Uterus (tissue), 4 donors: ENCODE results near the gene UBE4B. TPM values are rescaled to one million over a fixed set of nuclear protein-coding genes. Genes with fewer than 3 reads are reported as not detected.

ENCODE experiments used
- DNase-seq, 2 donors: peaks; one replicate each; pipeline ENCODE4 v3.0.0-alpha.2; 2019 to 2020
- H3K27ac ChIP-seq, 2 donors: fragments of 200-600 bp; sonication (generic); 1 replicate in 1 of 2; 2 replicates in 1 of 2; pipeline ENCODE4 v1.5.1; 2016 to 2018
- H3K27me3 ChIP-seq, 2 donors: fragments of 200-600 bp; sonication (generic); one replicate each; pipeline ENCODE4 v1.5.1; 2018 to 2019; ENCODE audit warnings: control low read depth in 1 of 2
- H3K36me3 ChIP-seq, 2 donors: fragments of 200-600 bp; sonication (generic); one replicate each; pipeline ENCODE4 v1.5.1; 2019; ENCODE audit warnings: control low read depth in 1 of 2
- H3K4me1 ChIP-seq, 2 donors: fragments of 200-600 bp; sonication (generic); one replicate each; pipeline ENCODE4 v1.5.1; 2018 to 2019; ENCODE audit warnings: control low read depth in 1 of 2
- H3K4me3 ChIP-seq, 2 donors: fragments of 200-600 bp; sonication (generic); 1 replicate in 1 of 2; 2 replicates in 1 of 2; pipeline ENCODE4 v1.5.1; 2018 to 2019; ENCODE audit warnings: mild to moderate bottlenecking in 1 of 2
- H3K9me3 ChIP-seq, 2 donors: fragments of 200-600 bp; sonication (generic); one replicate each; pipeline ENCODE4 v1.5.1; 2019; ENCODE audit warnings: control low read depth in 1 of 2
- CTCF ChIP-seq, 4 experiments: fragments of 200-600 bp in 2 of 4; fragments of 450-650 bp in 2 of 4; sonication (generic) in 2 of 4; IDR thresholded peaks; one replicate each; pipeline ENCODE4 v1.5.1; 2016 to 2019; ENCODE audit warnings: antibody characterized with exemption in 4 of 4, mild to moderate bottlenecking in 2 of 4, moderate library complexity in 1 of 4
- POLR2A ChIP-seq, 2 donors: fragments of 450-650 bp; IDR thresholded peaks; one replicate each; pipeline ENCODE4 v1.6.1; 2016; ENCODE audit warnings: antibody characterized with exemption in 2 of 2, mild to moderate bottlenecking in 1 of 2, moderate library complexity in 1 of 2
- intact Hi-C: fragments of 100-400 bp; cut with DNase I; formaldehyde crosslinking; loops from one replicate; pipeline ENCODE4 v1.15.1; 2023; ENCODE audit warnings: low total_unique reads
- total RNA-seq, 4 donors: library from RNA; depleted of rRNA in 3 of 4; stranded (reverse); fragments of >200 nt in 3 of 4; gene quantifications; one replicate each; pipeline versions ENCODE4 v1.1.0 to v1.2.4, GENCODE V29; 2014 to 2023
- donor health status: DM: yes; HTN: yes; CAD: no.

Gene UBE4B
- total RNA-seq, 4 donors from 2014 or later = 15.4 to 54.2 (median 30.4) TPM

DNA sequence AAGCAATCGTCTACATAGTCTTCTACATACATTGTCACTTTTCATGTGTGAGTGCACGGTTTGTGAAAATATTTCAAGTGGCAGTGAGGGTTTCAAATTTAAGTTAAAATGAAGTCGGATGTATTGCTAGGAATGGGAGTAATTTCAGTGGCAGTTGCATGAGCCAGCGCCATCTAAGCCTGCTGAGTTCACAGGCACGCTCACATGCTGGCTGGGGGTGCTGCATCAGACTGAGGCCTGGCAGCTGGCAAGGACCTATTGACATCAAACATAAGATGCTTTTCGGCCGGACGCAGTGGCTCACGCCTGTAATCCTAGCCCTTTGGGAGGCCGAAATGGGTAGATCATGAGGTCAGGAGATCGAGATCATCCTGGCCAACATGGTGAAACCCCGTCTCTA, 80.7 kb downstream of the UBE4B start:
- no peak overlapping the region for H3K27ac ChIP-seq
- H3K4me3 ChIP-seq = no peak overlapping the region
- DNase-seq = no peak
- intact Hi-C loops = no loop called here
- H3K27me3 ChIP-seq = no peaks in the 10 kb centered on the region
- TF ChIP-seq CTCF (IDR thresholded peaks at IDR 0.05) (no peak), POLR2A (IDR thresholded peaks at IDR 0.05) (no peak)
- H3K4me1 ChIP-seq = no peaks in the 10 kb centered on the region
- no peaks in the 10 kb centered on the region for H3K36me3 ChIP-seq
- no peaks in the 10 kb centered on the region for H3K9me3 ChIP-seq

DNA sequence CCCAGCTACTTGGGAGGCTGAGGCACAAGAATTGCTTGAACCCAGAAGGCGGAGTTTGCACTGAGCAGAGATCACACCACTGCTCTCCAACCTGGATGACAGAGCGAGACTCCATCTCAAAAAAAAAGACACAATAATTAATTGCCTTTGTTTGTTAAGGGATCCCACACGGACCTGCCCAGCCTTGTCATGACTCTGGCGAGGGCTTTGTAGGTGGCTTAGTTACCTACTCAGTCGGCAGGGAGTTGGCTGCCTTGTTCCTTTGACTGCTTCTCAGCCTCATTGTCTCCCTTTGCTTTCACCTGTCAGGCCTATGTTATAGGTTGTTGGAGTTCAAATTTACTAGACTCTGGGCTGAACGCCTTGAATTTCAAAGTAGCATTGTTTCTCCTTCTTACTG, 82.0 kb downstream of the UBE4B start:
- Histone ChIP-seq H3K4me3 (no peak overlapping the region), H3K27ac (no peak overlapping the region), H3K9me3 (no peaks in the 10 kb centered on the region), H3K27me3 (no peaks in the 10 kb centered on the region), H3K36me3 (no peaks in the 10 kb centered on the region), H3K4me1 (no peaks in the 10 kb centered on the region)
- no peak for TF ChIP-seq POLR2A (IDR thresholded peaks at IDR 0.05)
- TF ChIP-seq CTCF (IDR thresholded peaks at IDR 0.05) = no peak
- intact Hi-C loops = no loop called here
- no peak for DNase-seq

GRCh38 chr1:10117132-10117531, 84.4 kb downstream of the UBE4B start:
- DNase-seq = no peak
- no peaks in the 10 kb centered on the region for H3K36me3 ChIP-seq
- intact Hi-C loops = no loop called here
- H3K4me1 ChIP-seq = no peaks in the 10 kb centered on the region
- H3K27me3 ChIP-seq = no peaks in the 10 kb centered on the region
- no peak overlapping the region for H3K4me3 ChIP-seq
- TF ChIP-seq POLR2A (IDR thresholded peaks at IDR 0.05) = no peak
- TF ChIP-seq CTCF (IDR thresholded peaks at IDR 0.05) = no peak
- no peaks in the 10 kb centered on the region for H3K9me3 ChIP-seq
- H3K27ac ChIP-seq = no peak overlapping the region

DNA sequence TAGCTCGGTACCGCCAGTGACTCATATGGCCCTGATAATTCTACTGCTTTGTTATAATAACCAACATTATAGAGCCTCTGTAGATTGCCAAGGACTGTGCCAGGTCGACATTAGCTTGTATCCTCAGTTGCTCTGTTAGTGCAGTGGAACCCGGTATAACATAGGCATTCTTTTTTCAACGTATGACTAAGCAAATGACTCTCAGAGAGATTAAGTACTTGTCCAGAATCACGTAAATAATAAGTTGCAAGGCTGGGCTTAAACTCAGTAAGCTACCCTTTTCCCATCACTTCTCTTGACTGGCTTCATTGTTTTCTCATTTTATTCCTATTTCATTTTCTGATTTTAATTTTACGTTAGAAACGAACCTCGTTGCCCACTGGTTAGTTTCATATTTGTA, 85.1 kb downstream of the UBE4B start:
- Histone ChIP-seq H3K27ac (no peak overlapping the region), H3K36me3 (no peaks in the 10 kb centered on the region), H3K9me3 (no peaks in the 10 kb centered on the region), H3K27me3 (no peaks in the 10 kb centered on the region), H3K4me3 (no peak overlapping the region), H3K4me1 (no peaks in the 10 kb centered on the region)
- DNase-seq = no peak
- intact Hi-C loops = no loop called here
- TF ChIP-seq CTCF (IDR thresholded peaks at IDR 0.05) = no peak
- no peak for TF ChIP-seq POLR2A (IDR thresholded peaks at IDR 0.05)

GRCh38 chr1:10121688-10122087, 88.9 kb downstream of the UBE4B start:
- no peaks in the 10 kb centered on the region for H3K27me3 ChIP-seq
- no peak for DNase-seq
- H3K4me3 ChIP-seq = no peak overlapping the region
- intact Hi-C loops = no loop called here
- peak overlapping the region in 1 of 2 donors; percentile 64 for H3K27ac ChIP-seq
- no peaks in the 10 kb centered on the region for H3K9me3 ChIP-seq
- no peaks in the 10 kb centered on the region for H3K36me3 ChIP-seq
- no peaks in the 10 kb centered on the region for H3K4me1 ChIP-seq
- no peak for TF ChIP-seq CTCF (IDR thresholded peaks at IDR 0.05)
- TF ChIP-seq POLR2A (IDR thresholded peaks at IDR 0.05) = no peak
